GM12878 (cell line): ENCODE measurements around the gene RAD51B. TPM values are rescaled to one million over a fixed set of nuclear protein-coding genes. Genes with fewer than 3 reads are reported as not detected.

ENCODE experiments used
- BACH1 ChIP-seq: fragments of 450-650 bp; IDR thresholded peaks from 2 replicates; pipeline ENCODE4 v1.6.1; 2017; ENCODE audit warnings: mild to moderate bottlenecking, borderline replicate concordance
- BMI1 ChIP-seq: fragments of 450-650 bp; IDR thresholded peaks from 2 replicates; pipeline ENCODE4 v1.6.1; 2016; ENCODE audit warnings: mild to moderate bottlenecking, moderate library complexity, borderline replicate concordance
- FOXM1 ChIP-seq: IDR thresholded peaks from 2 replicates; pipeline ENCODE4 v1.6.1; 2012; ENCODE audit warnings: low read depth, mild to moderate bottlenecking, inconsistent platforms, low read length, moderate library complexity
- GATAD2B ChIP-seq: fragments of 450-650 bp; conservative IDR thresholded peaks from 2 replicates; pipeline ENCODE4 v1.6.1; 2017; ENCODE audit warnings: low read depth, mild to moderate bottlenecking, moderate library complexity
- HDAC2 ChIP-seq: fragments of 200-600 bp; sonication (generic); IDR thresholded peaks from 2 replicates; pipeline ENCODE4 v1.6.1; 2017
- HDAC6 ChIP-seq: fragments of 200-600 bp; sonication (generic); IDR thresholded peaks from one replicate; pipeline ENCODE4 v1.8.0; 2017; ENCODE audit warnings: antibody characterized with exemption; ENCODE audit not compliant: unreplicated experiment
- JUND ChIP-seq: IDR thresholded peaks from 2 replicates; pipeline ENCODE4 v1.6.1; 2012; ENCODE audit warnings: low read depth, mild to moderate bottlenecking, low read length, improper control_type of control experiment, moderate library complexity
- NFIC ChIP-seq: IDR thresholded peaks from 2 replicates; pipeline ENCODE4 v1.6.1; 2012; ENCODE audit warnings: low read depth, mild to moderate bottlenecking, inconsistent platforms, low read length, moderate library complexity
- PAX8 ChIP-seq: fragments of 450-650 bp; IDR thresholded peaks from 2 replicates; pipeline ENCODE4 v1.6.1; 2017; ENCODE audit warnings: mild to moderate bottlenecking, moderate library complexity
- RUNX3 ChIP-seq: IDR thresholded peaks from 2 replicates; pipeline ENCODE4 v1.6.1; 2012; ENCODE audit warnings: low read length, inconsistent platforms
- SMAD5 ChIP-seq: IDR thresholded peaks from 2 replicates; pipeline ENCODE4 v1.6.1; 2016; ENCODE audit warnings: antibody characterized with exemption, low read depth
- SRF ChIP-seq, 2 experiments: IDR thresholded peaks; 2 replicates each; pipeline ENCODE4 v1.6.1; 2011; ENCODE audit warnings: low read depth in 2 of 2, low read length in 2 of 2, mild to moderate bottlenecking in 1 of 2, moderate library complexity in 1 of 2
- STAT3 ChIP-seq: IDR thresholded peaks from 2 replicates; pipeline ENCODE4 v1.6.1; 2011; ENCODE audit warnings: low read depth, low read length, improper control_type of control experiment
- YY1 ChIP-seq: IDR thresholded peaks from 2 replicates; pipeline ENCODE4 v1.6.1; 2011; ENCODE audit warnings: low read depth, mild to moderate bottlenecking, low read length
- ZBED1 ChIP-seq: IDR thresholded peaks from 2 replicates; pipeline ENCODE4 v1.6.1; 2016; ENCODE audit warnings: borderline replicate concordance
- ZZZ3 ChIP-seq: IDR thresholded peaks from 2 replicates; pipeline ENCODE4 v1.6.1; 2011; ENCODE audit warnings: low read depth; ENCODE audit not compliant: control insufficient read depth, insufficient read length
- polyA plus RNA-seq, 11 experiments: library from polyadenylated mRNA; depleted of rRNA in 4 of 11; unstranded in 6 of 11; stranded (reverse) in 5 of 11; fragments of >200 nt; fragmentation: Nextera tagmentation in 4 of 11; fragmentation: Illumina TruSeq in 1 of 11; extraction: Ambion mirVana in 4 of 11; extraction: Trizol in 1 of 11; gene quantifications; 1 replicate in 1 of 11; 2 replicates in 10 of 11; pipeline versions ENCODE4 v1.2.1 to v1.2.3, GENCODE V29; 2011 to 2016; ENCODE audit warnings: inconsistent platforms in 2 of 11, missing spikeins in 2 of 11, low read depth in 1 of 11
- total RNA-seq, 4 experiments: library from RNA; depleted of rRNA in 3 of 4; stranded (reverse); fragments of >200 nt in 3 of 4; fragmentation: Illumina TruSeq in 1 of 4; extraction: Trizol in 1 of 4; gene quantifications; 2 replicates each; pipeline versions ENCODE4 v1.2.1 to v1.2.3, GENCODE V29; 2013 to 2021
- TF ChIP-seq, protein P1 (sequence below): fragments of 450-650 bp; IDR thresholded peaks from 2 replicates; pipeline ENCODE4 v1.6.1; 2018; ENCODE audit warnings: mild to moderate bottlenecking, low read depth, moderate library complexity; ENCODE audit not compliant: partially characterized antibody
- TF ChIP-seq, protein P2 (sequence below), 3 experiments: IDR thresholded peaks in 2 of 3; conservative IDR thresholded peaks in 1 of 3; 2 replicates each; pipeline ENCODE4 v1.5.1; 2011; ENCODE audit warnings: low read depth in 3 of 3, low read length in 3 of 3, mild to moderate bottlenecking in 3 of 3, control low read depth in 2 of 3, moderate library complexity in 2 of 3, inconsistent platforms in 1 of 3, mixed read lengths in 1 of 3; ENCODE audit not compliant: control insufficient read depth in 2 of 3, insufficient read depth in 1 of 3; ENCODE audit errors: extremely low read depth in 1 of 3
- TF ChIP-seq, protein P3 (sequence below): fragments of 450-650 bp; IDR thresholded peaks from 2 replicates; pipeline ENCODE4 v1.6.1; 2017; ENCODE audit warnings: mild to moderate bottlenecking, moderate library complexity
- TF ChIP-seq, protein P4 (sequence below): fragments of 450-650 bp; IDR thresholded peaks from 2 replicates; pipeline ENCODE4 v1.6.1; 2017; ENCODE audit warnings: antibody characterized with exemption, mild to moderate bottlenecking, moderate library complexity

RAD51B gene
- total and polyA plus RNA-seq, 10 of the 15 experiments (the other 5 are each of a cell fraction or from before 2014, with no cell fraction given): 9.8 to 26.8 (median 21.3) TPM

DNA sequence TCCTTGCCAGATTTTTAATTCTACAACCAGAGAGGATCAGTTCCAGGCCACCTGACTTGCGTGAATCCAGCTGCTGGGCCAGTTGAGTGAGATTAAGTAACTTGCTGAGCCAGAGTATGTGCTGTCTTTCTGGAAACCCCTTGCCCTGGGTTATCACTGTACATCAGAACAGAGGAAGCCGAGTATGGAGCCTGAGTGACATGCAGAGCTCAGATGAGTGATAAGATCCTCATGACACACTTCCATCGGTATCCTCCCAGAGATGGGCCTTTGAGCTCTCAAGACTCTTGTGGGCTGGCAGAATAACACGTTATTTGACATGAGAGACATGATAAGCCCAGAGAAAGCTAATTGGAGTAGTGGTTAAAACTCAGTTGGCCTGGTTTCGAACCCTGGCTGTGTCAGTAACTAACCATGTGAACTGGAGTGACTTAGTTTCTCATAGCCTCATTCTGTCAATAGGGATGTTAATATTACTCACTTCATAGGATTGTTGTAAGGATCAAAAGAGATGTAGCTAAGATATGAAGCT is 585.1 kb downstream of the RAD51B start (continued):
- TF ChIP-seq FOXM1 (peak; percentile 1; the same call in 1 of the 2 replicates), ZZZ3 (no peak), HDAC2 (no peak), BMI1 (no peak), PAX8 (no peak), HDAC6 (no peak), SRF (IDR thresholded peaks at IDR 0.05; ENCODE audit: low read depth in 2 of 2, low read length in 2 of 2) (no peak), JUND (no peak), RUNX3 (peak; percentile 50; the same call in 1 of the 2 replicates), ZBED1 (peak; percentile 10; the same call in 1 of the 2 replicates), NFIC (peak; percentile 7; the same call in 1 of the 2 replicates), YY1 (no peak), BACH1 (0 out of 2 replicates have a peak, but pooled peaks have one; percentile 28), STAT3 (no peak), GATAD2B (peak; percentile 44; the same call in 1 of the 2 replicates), SMAD5 (peak; percentile 28; the same call in 1 of the 2 replicates)
- TF ChIP-seq, protein P1, sequence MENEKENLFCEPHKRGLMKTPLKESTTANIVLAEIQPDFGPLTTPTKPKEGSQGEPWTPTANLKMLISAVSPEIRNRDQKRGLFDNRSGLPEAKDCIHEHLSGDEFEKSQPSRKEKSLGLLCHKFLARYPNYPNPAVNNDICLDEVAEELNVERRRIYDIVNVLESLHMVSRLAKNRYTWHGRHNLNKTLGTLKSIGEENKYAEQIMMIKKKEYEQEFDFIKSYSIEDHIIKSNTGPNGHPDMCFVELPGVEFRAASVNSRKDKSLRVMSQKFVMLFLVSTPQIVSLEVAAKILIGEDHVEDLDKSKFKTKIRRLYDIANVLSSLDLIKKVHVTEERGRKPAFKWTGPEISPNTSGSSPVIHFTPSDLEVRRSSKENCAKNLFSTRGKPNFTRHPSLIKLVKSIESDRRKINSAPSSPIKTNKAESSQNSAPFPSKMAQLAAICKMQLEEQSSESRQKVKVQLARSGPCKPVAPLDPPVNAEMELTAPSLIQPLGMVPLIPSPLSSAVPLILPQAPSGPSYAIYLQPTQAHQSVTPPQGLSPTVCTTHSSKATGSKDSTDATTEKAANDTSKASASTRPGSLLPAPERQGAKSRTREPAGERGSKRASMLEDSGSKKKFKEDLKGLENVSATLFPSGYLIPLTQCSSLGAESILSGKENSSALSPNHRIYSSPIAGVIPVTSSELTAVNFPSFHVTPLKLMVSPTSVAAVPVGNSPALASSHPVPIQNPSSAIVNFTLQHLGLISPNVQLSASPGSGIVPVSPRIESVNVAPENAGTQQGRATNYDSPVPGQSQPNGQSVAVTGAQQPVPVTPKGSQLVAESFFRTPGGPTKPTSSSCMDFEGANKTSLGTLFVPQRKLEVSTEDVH: no peak
- TF ChIP-seq, protein P2, sequence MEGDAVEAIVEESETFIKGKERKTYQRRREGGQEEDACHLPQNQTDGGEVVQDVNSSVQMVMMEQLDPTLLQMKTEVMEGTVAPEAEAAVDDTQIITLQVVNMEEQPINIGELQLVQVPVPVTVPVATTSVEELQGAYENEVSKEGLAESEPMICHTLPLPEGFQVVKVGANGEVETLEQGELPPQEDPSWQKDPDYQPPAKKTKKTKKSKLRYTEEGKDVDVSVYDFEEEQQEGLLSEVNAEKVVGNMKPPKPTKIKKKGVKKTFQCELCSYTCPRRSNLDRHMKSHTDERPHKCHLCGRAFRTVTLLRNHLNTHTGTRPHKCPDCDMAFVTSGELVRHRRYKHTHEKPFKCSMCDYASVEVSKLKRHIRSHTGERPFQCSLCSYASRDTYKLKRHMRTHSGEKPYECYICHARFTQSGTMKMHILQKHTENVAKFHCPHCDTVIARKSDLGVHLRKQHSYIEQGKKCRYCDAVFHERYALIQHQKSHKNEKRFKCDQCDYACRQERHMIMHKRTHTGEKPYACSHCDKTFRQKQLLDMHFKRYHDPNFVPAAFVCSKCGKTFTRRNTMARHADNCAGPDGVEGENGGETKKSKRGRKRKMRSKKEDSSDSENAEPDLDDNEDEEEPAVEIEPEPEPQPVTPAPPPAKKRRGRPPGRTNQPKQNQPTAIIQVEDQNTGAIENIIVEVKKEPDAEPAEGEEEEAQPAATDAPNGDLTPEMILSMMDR (IDR thresholded peaks at IDR 0.05 in 2 of 3, conservative IDR thresholded peaks at IDR 0.05 in 1 of 3; ENCODE audit: control insufficient read depth in 2 of 3, extremely low read depth in 1 of 3, insufficient read depth in 1 of 3, low read depth in 3 of 3, low read length in 3 of 3): no peak
- TF ChIP-seq, protein P3, sequence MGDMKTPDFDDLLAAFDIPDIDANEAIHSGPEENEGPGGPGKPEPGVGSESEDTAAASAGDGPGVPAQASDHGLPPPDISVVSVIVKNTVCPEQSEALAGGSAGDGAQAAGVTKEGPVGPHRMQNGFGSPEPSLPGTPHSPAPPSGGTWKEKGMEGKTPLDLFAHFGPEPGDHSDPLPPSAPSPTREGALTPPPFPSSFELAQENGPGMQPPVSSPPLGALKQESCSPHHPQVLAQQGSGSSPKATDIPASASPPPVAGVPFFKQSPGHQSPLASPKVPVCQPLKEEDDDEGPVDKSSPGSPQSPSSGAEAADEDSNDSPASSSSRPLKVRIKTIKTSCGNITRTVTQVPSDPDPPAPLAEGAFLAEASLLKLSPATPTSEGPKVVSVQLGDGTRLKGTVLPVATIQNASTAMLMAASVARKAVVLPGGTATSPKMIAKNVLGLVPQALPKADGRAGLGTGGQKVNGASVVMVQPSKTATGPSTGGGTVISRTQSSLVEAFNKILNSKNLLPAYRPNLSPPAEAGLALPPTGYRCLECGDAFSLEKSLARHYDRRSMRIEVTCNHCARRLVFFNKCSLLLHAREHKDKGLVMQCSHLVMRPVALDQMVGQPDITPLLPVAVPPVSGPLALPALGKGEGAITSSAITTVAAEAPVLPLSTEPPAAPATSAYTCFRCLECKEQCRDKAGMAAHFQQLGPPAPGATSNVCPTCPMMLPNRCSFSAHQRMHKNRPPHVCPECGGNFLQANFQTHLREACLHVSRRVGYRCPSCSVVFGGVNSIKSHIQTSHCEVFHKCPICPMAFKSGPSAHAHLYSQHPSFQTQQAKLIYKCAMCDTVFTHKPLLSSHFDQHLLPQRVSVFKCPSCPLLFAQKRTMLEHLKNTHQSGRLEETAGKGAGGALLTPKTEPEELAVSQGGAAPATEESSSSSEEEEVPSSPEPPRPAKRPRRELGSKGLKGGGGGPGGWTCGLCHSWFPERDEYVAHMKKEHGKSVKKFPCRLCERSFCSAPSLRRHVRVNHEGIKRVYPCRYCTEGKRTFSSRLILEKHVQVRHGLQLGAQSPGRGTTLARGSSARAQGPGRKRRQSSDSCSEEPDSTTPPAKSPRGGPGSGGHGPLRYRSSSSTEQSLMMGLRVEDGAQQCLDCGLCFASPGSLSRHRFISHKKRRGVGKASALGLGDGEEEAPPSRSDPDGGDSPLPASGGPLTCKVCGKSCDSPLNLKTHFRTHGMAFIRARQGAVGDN: peak; percentile 83
- TF ChIP-seq, protein P4, sequence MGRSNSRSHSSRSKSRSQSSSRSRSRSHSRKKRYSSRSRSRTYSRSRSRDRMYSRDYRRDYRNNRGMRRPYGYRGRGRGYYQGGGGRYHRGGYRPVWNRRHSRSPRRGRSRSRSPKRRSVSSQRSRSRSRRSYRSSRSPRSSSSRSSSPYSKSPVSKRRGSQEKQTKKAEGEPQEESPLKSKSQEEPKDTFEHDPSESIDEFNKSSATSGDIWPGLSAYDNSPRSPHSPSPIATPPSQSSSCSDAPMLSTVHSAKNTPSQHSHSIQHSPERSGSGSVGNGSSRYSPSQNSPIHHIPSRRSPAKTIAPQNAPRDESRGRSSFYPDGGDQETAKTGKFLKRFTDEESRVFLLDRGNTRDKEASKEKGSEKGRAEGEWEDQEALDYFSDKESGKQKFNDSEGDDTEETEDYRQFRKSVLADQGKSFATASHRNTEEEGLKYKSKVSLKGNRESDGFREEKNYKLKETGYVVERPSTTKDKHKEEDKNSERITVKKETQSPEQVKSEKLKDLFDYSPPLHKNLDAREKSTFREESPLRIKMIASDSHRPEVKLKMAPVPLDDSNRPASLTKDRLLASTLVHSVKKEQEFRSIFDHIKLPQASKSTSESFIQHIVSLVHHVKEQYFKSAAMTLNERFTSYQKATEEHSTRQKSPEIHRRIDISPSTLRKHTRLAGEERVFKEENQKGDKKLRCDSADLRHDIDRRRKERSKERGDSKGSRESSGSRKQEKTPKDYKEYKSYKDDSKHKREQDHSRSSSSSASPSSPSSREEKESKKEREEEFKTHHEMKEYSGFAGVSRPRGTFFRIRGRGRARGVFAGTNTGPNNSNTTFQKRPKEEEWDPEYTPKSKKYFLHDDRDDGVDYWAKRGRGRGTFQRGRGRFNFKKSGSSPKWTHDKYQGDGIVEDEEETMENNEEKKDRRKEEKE: no peak
